ENCODE data around the gene HOXB5.

Gene HOXB5

DNA sequence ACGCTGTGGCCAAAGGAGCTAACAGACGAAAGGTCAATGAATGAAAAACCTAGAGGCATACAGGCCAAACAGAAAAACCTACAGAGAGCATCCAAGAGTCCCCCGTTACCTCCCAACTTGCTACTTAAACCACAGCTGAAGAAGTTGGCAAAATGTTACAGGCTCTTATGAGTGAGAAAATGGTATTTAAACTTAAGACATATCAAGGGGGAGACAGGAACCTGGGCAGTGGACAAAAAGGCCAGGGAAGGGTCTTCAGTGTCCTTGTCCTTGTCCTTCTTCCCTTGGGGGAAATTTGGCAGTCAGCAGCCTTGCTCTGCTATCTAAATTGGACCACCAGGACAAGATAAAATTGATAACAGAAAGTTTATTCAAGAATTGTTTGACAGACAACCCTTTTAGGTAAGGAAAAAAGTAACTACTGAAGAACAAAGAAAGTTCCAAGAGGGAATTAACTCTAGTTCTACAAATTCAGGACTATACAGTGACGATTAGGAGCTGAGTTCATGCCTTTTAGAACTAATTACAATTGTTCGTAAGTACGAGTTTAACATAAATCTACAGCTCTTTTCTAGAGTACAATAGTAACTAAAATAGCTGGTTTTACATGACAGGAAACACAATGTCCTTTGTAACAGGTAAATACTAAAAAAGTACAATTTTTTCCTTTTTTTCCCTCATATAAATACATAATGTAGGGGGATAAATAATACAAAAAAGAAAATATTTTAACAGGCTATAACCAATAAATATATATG lies 44.9 kb downstream of the HOXB5 start:
- TF ChIP-seq FOXP2 (optimal IDR thresholded peaks at IDR 0.05; ENCODE audit: borderline replicate concordance, extremely low read depth, extremely low read length, insufficient read depth), result no peak
- no peak for TF ChIP-seq REST (IDR thresholded peaks at IDR 0.05; ENCODE audit: insufficient read depth in 1 of 2, low read depth in 2 of 2, low read length in 2 of 2)
- no peak for TF ChIP-seq TAF1 (IDR thresholded peaks at IDR 0.05; ENCODE audit: borderline replicate concordance, insufficient read depth, low read length)
- TF ChIP-seq POLR2AphosphoS5 (IDR thresholded peaks at IDR 0.05; ENCODE audit: low read depth, low read length), result no peak
- TF ChIP-seq SIN3A (IDR thresholded peaks at IDR 0.05; ENCODE audit: borderline replicate concordance, insufficient read depth, low read length), result no peak

- TF ChIP-seq TAF1 (IDR thresholded peaks at IDR 0.05; ENCODE audit: borderline replicate concordance, insufficient read depth, low read length), result no peak
- TF ChIP-seq FOXP2 (optimal IDR thresholded peaks at IDR 0.05; ENCODE audit: borderline replicate concordance, extremely low read depth, extremely low read length, insufficient read depth), result no peak
- no peak for TF ChIP-seq REST (IDR thresholded peaks at IDR 0.05; ENCODE audit: insufficient read depth in 1 of 2, low read depth in 2 of 2, low read length in 2 of 2)
- TF ChIP-seq SIN3A (IDR thresholded peaks at IDR 0.05; ENCODE audit: borderline replicate concordance, insufficient read depth, low read length), result no peak
- TF ChIP-seq POLR2AphosphoS5 (IDR thresholded peaks at IDR 0.05; ENCODE audit: low read depth, low read length), result no peak
Measured at GRCh38 chr17:48547808-48548522, 45.6 kb downstream of the HOXB5 start.

- TF ChIP-seq FOXP2 (optimal IDR thresholded peaks at IDR 0.05; ENCODE audit: borderline replicate concordance, extremely low read depth, extremely low read length, insufficient read depth) (no peak), POLR2AphosphoS5 (IDR thresholded peaks at IDR 0.05; ENCODE audit: low read depth, low read length) (no peak), REST (IDR thresholded peaks at IDR 0.05; ENCODE audit: insufficient read depth in 1 of 2, low read depth in 2 of 2, low read length in 2 of 2) (no peak), TAF1 (IDR thresholded peaks at IDR 0.05; ENCODE audit: borderline replicate concordance, insufficient read depth, low read length) (no peak), SIN3A (IDR thresholded peaks at IDR 0.05; ENCODE audit: borderline replicate concordance, insufficient read depth, low read length) (no peak)
Measured at GRCh38 chr17:48546924-48547807, 46.4 kb downstream of the HOXB5 start.

- TF ChIP-seq TAF1 (IDR thresholded peaks at IDR 0.05; ENCODE audit: borderline replicate concordance, insufficient read depth, low read length) (no peak), FOXP2 (optimal IDR thresholded peaks at IDR 0.05; ENCODE audit: borderline replicate concordance, extremely low read depth, extremely low read length, insufficient read depth) (no peak), REST (IDR thresholded peaks at IDR 0.05; ENCODE audit: insufficient read depth in 1 of 2, low read depth in 2 of 2, low read length in 2 of 2) (no peak), POLR2AphosphoS5 (IDR thresholded peaks at IDR 0.05; ENCODE audit: low read depth, low read length) (no peak)
Measured at GRCh38 chr17:48546137-48546923, 47.2 kb downstream of the HOXB5 start.

Data from PFSK-1 (cell line).